Fibroblast of pulmonary artery (primary cell): ENCODE results near the gene GDF15.
"Not testable (repeated sequence)": the region's sequence is repeated elsewhere in the genome, so short reads cannot be mapped to it uniquely, and the experiment has no call there.

Experiments
- DNase-seq: peaks from one replicate; pipeline ENCODE4 v3.0.0-alpha.2; 2010; ENCODE audit warnings: low read depth
- H3K4me3 ChIP-seq: replicated peaks from 2 replicates; pipeline ENCODE4 v1.5.1; 2011; ENCODE audit warnings: low read depth, mild to moderate bottlenecking, control low read depth, low read length, moderate library complexity
- TF ChIP-seq, protein P1 (sequence below): IDR thresholded peaks from 2 replicates; pipeline ENCODE4 v1.5.1; 2011; ENCODE audit warnings: mild to moderate bottlenecking, control low read depth, low read length, inconsistent platforms; ENCODE audit errors: missing control alignments

Gene GDF15

DNA sequence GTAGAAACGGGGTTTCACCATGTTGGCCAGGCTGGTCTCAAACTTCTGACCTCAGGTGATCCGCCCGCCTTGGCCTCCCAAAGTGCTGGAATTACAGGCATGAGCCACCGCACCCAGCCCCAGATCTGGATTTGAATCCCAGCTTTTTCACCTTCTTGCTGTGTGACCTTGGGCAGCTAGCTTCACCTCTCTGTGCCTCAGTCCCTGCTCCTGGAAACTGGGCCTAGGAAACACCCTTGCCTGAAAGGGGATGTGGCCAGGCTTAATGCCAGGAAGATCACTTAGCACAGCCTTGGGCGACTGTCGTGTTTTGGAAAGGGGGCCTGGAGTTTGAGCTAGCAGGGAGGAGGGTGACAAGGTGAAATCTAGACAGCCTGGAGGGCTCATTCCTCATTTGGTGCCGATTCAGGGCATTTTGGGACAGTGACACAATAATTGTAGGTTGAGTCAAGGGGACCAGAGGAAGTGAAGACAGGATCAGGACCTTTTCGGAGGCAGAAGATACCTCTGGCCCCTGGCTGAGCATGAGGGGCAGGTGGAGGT is 43.8 kb upstream of the GDF15 start:
- DNase-seq = no peak
- TF ChIP-seq, protein P1, sequence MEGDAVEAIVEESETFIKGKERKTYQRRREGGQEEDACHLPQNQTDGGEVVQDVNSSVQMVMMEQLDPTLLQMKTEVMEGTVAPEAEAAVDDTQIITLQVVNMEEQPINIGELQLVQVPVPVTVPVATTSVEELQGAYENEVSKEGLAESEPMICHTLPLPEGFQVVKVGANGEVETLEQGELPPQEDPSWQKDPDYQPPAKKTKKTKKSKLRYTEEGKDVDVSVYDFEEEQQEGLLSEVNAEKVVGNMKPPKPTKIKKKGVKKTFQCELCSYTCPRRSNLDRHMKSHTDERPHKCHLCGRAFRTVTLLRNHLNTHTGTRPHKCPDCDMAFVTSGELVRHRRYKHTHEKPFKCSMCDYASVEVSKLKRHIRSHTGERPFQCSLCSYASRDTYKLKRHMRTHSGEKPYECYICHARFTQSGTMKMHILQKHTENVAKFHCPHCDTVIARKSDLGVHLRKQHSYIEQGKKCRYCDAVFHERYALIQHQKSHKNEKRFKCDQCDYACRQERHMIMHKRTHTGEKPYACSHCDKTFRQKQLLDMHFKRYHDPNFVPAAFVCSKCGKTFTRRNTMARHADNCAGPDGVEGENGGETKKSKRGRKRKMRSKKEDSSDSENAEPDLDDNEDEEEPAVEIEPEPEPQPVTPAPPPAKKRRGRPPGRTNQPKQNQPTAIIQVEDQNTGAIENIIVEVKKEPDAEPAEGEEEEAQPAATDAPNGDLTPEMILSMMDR = no peak
- H3K4me3 ChIP-seq = no peak overlapping the region

- H3K4me3 ChIP-seq = no peak overlapping the region
- TF ChIP-seq, protein P1 = no peak
- DNase-seq = no peak
These were observed 41.4 kb upstream of the GDF15 start for GRCh38 chr19:18344582-18344950.

DNA sequence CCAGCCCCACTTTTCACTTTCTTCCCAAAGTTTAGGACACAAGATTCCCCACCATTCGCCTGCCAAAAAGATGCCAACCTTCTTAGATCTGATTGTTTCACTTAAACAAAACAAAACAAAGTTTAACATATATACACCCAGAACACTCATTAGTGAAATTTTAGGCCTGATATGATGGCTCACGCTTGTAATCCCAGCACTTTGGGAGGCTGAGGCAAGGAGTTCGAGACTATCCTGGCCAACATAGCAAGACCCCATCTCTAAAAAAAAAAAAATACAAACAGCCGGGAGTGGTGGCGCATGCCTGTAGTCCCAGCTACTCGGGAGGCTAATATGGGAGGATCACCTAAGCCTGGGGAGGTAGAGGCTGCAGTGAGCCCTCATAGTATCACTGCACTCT is 40.7 kb upstream of the GDF15 start:
- H3K4me3 ChIP-seq = no peak overlapping the region
- DNase-seq = no peak
- TF ChIP-seq, protein P1 = no peak

- TF ChIP-seq, protein P1 = no peak
- no peak overlapping the region for H3K4me3 ChIP-seq
- DNase-seq = no peak
These were observed 39.9 kb upstream of the GDF15 start for GRCh38 chr19:18346091-18346490.

GRCh38 chr19:18348171-18348570 is 37.8 kb upstream of the GDF15 start:
- no peak overlapping the region for H3K4me3 ChIP-seq
- DNase-seq = no peak
- TF ChIP-seq, protein P1 = no peak

- H3K4me3 ChIP-seq, DNase-seq: not testable (repeated sequence)
These were observed 37.1 kb upstream of the GDF15 start for GRCh38 chr19:18348818-18349339.

- H3K4me3 ChIP-seq = no peak overlapping the region
- TF ChIP-seq, protein P1 = peak; percentile 92
- peak; percentile 73 for DNase-seq
These were observed 36.3 kb upstream of the GDF15 start for GRCh38 chr19:18349524-18350128.
